K562 (cell line): ENCODE measurements around the gene TMTC3. TPM values are rescaled to one million over a fixed set of nuclear protein-coding genes. Genes with fewer than 3 reads are reported as not detected.

ENCODE experiments used
- HCFC1 ChIP-seq: IDR thresholded peaks from 2 replicates; pipeline ENCODE4 v1.6.1; 2012; ENCODE audit warnings: low read depth, low read length, improper control_type of control experiment
- NRF1 ChIP-seq, 2 experiments: fragments of 450-650 bp; IDR thresholded peaks in 1 of 2; conservative IDR thresholded peaks in 1 of 2; 2 replicates each; pipeline ENCODE4 v1.6.1; 2014; ENCODE audit warnings: mild to moderate bottlenecking in 2 of 2
- RFX5 ChIP-seq: IDR thresholded peaks from 2 replicates; pipeline ENCODE4 v1.6.1; 2011; ENCODE audit warnings: low read depth, mild to moderate bottlenecking, improper control_type of control experiment, low read length
- RNF2 ChIP-seq: sonication (generic); IDR thresholded peaks from 2 replicates; pipeline ENCODE4 v1.6.1; 2016
- ZNF232 ChIP-seq: sonication (generic); formaldehyde crosslinking; IDR thresholded peaks from 2 replicates; pipeline ENCODE4 v1.8.0; 2022; ENCODE audit warnings: mild to moderate bottlenecking, missing genetic modification reagents
- ZNF274 ChIP-seq: IDR thresholded peaks from 2 replicates; pipeline ENCODE4 v1.6.1; 2011; ENCODE audit warnings: low read depth, mild to moderate bottlenecking, low read length, moderate library complexity, borderline replicate concordance
- ZNF280A ChIP-seq: fragments of 450-650 bp; IDR thresholded peaks from 2 replicates; pipeline ENCODE4 v1.6.1; 2018; ENCODE audit warnings: mild to moderate bottlenecking, low read depth; ENCODE audit not compliant: partially characterized antibody
- ZNF609 ChIP-seq: sonication (generic); formaldehyde crosslinking; IDR thresholded peaks from 2 replicates; pipeline ENCODE4 v1.8.1; 2023; ENCODE audit warnings: missing genetic modification reagents, mild to moderate bottlenecking, borderline replicate concordance
- polyA plus RNA-seq, 8 experiments: library from polyadenylated mRNA; depleted of rRNA in 4 of 8; stranded (reverse) in 5 of 8; unstranded in 3 of 8; fragments of >200 nt; fragmentation: Nextera tagmentation in 2 of 8; fragmentation: Illumina TruSeq in 1 of 8; extraction: Ambion mirVana in 2 of 8; extraction: Trizol in 1 of 8; gene quantifications; 2 replicates each; pipeline versions ENCODE4 v1.2.1 to v1.2.3, GENCODE V29; 2011 to 2014; ENCODE audit warnings: inconsistent platforms in 1 of 8, missing spikeins in 1 of 8
- total RNA-seq, 7 experiments: library from RNA; depleted of rRNA in 6 of 7; stranded (reverse); fragments of >200 nt in 6 of 7; fragmentation: Illumina TruSeq in 2 of 7; extraction: Trizol in 2 of 7; gene quantifications; 2 replicates each; pipeline versions ENCODE4 v1.2.1 to v1.2.3, GENCODE V29; 2011 to 2021; ENCODE audit warnings: low replicate concordance in 1 of 7
- TF ChIP-seq, protein P1 (sequence below), 2 experiments: fragments of 450-650 bp; IDR thresholded peaks; 2 replicates each; pipeline ENCODE4 v1.6.1; 2016
- TF ChIP-seq, protein P2 (sequence below): fragments of 250-450 bp; sonication (Bioruptor Pico); IDR thresholded peaks from 2 replicates; pipeline ENCODE4 v1.8.0; 2021; ENCODE audit warnings: mild to moderate bottlenecking, moderate library complexity

The TMTC3 gene
- total and polyA plus RNA-seq, 9 of the 15 experiments (the other 6 are each of a cell fraction or from before 2014, with no cell fraction given) = 1.9 to 9.8 (median 4.7) TPM

GRCh38 chr12:88243982-88244381 lies 101.9 kb downstream of the TMTC3 start (continued):
- TF ChIP-seq RFX5 (no peak), ZNF232 (CRISPR knock-in tag) (no peak), NRF1 (conservative IDR thresholded peaks at IDR 0.05 in 1 of 2, IDR thresholded peaks at IDR 0.05 in 1 of 2) (no peak), HCFC1 (no peak), RNF2 (no peak), ZNF274 (no peak), ZNF280A (no peak), ZNF609 (CRISPR knock-in tag) (no peak)
- TF ChIP-seq, protein P1, sequence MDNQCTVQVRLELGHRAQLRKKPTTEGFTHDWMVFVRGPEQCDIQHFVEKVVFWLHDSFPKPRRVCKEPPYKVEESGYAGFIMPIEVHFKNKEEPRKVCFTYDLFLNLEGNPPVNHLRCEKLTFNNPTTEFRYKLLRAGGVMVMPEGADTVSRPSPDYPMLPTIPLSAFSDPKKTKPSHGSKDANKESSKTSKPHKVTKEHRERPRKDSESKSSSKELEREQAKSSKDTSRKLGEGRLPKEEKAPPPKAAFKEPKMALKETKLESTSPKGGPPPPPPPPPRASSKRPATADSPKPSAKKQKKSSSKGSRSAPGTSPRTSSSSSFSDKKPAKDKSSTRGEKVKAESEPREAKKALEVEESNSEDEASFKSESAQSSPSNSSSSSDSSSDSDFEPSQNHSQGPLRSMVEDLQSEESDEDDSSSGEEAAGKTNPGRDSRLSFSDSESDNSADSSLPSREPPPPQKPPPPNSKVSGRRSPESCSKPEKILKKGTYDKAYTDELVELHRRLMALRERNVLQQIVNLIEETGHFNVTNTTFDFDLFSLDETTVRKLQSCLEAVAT (IDR thresholded peaks at IDR 0.05) = no peak
- TF ChIP-seq, protein P2, sequence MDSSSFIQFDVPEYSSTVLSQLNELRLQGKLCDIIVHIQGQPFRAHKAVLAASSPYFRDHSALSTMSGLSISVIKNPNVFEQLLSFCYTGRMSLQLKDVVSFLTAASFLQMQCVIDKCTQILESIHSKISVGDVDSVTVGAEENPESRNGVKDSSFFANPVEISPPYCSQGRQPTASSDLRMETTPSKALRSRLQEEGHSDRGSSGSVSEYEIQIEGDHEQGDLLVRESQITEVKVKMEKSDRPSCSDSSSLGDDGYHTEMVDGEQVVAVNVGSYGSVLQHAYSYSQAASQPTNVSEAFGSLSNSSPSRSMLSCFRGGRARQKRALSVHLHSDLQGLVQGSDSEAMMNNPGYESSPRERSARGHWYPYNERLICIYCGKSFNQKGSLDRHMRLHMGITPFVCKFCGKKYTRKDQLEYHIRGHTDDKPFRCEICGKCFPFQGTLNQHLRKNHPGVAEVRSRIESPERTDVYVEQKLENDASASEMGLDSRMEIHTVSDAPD (CRISPR knock-in tag) = no peak
